Activated CD4-positive, alpha-beta T cell treated with anti-CD3 and anti-CD28 coated beads, Interleukin-2, amount 10 ng/mL, durations not matched to agents 24 days and 14 days (primary cell): ENCODE data around the gene ADARB2. TPM values are rescaled to one million over a fixed set of nuclear protein-coding genes. Genes with fewer than 3 reads are reported as not detected.

ENCODE experiments used
- DNase-seq: peaks from one replicate; pipeline ENCODE4 v3.0.0; 2022
- H3K27ac Mint-ChIP-seq: one replicate; pipeline ENCODE4 v1.8.0; 2022; ENCODE audit warnings: mild to moderate bottlenecking, mixed read lengths
- H3K27me3 Mint-ChIP-seq: one replicate; pipeline ENCODE4 v1.8.0; 2022; ENCODE audit warnings: mixed read lengths
- H3K36me3 Mint-ChIP-seq: one replicate; pipeline ENCODE4 v1.8.0; 2022; ENCODE audit warnings: low read depth, mild to moderate bottlenecking, mixed read lengths
- H3K4me1 Mint-ChIP-seq: one replicate; pipeline ENCODE4 v1.8.0; 2021; ENCODE audit warnings: mixed read lengths
- H3K4me3 Mint-ChIP-seq: one replicate; pipeline ENCODE4 v1.8.0; 2022; ENCODE audit warnings: mild to moderate bottlenecking, moderate library complexity, mixed read lengths
- H3K9me3 Mint-ChIP-seq: one replicate; pipeline ENCODE4 v1.8.0; 2021; ENCODE audit warnings: mixed read lengths
- intact Hi-C: fragments of 100-400 bp; cut with micrococcal nuclease; formaldehyde crosslinking; loops from one replicate; pipeline ENCODE4 v1.15.1; 2023
- total RNA-seq: library from RNA; stranded (reverse); gene quantifications from 2 replicates; pipeline ENCODE4 v1.2.3, GENCODE V29; 2022

The ADARB2 gene
- total RNA-seq, 1 donor from 2014 or later, result not detected

- Mint-ChIP-seq H3K4me3 (no peak overlapping the region), H3K4me1 (no peaks in the 10 kb centered on the region), H3K9me3 (no peaks in the 10 kb centered on the region), H3K36me3 (no peaks in the 10 kb centered on the region), H3K27ac (no peak overlapping the region), H3K27me3 (no peaks in the 10 kb centered on the region)
- DNase-seq, result no peak
- intact Hi-C loops, result no loop called here
These were observed 553.6 kb downstream of the ADARB2 start for GRCh38 chr10:1183701-1184100.

GRCh38 chr10:1183033-1183396 is 554.3 kb downstream of the ADARB2 start:
- Mint-ChIP-seq H3K4me3 (no peak overlapping the region), H3K27me3 (no peaks in the 10 kb centered on the region), H3K27ac (no peak overlapping the region), H3K4me1 (no peaks in the 10 kb centered on the region), H3K9me3 (no peaks in the 10 kb centered on the region), H3K36me3 (no peaks in the 10 kb centered on the region)
- intact Hi-C loops, result no loop called here
- no peak for DNase-seq

GRCh38 chr10:1182280-1183032 is 554.9 kb downstream of the ADARB2 start:
- no peaks in the 10 kb centered on the region for H3K9me3 Mint-ChIP-seq
- no peak overlapping the region for H3K27ac Mint-ChIP-seq
- H3K4me3 Mint-ChIP-seq, result no peak overlapping the region
- DNase-seq, result no peak
- H3K27me3 Mint-ChIP-seq, result no peaks in the 10 kb centered on the region
- intact Hi-C loops, result no loop called here
- no peaks in the 10 kb centered on the region for H3K36me3 Mint-ChIP-seq
- no peaks in the 10 kb centered on the region for H3K4me1 Mint-ChIP-seq

GRCh38 chr10:1180836-1181235 is 556.5 kb downstream of the ADARB2 start:
- Mint-ChIP-seq H3K27me3 (no peaks in the 10 kb centered on the region), H3K27ac (no peak overlapping the region), H3K4me1 (no peaks in the 10 kb centered on the region), H3K9me3 (no peaks in the 10 kb centered on the region), H3K4me3 (no peak overlapping the region), H3K36me3 (no peaks in the 10 kb centered on the region)
- intact Hi-C loops, result no loop called here
- no peak for DNase-seq

GRCh38 chr10:1180071-1180730 is 557.1 kb downstream of the ADARB2 start:
- intact Hi-C loops, result no loop called here
- no peak overlapping the region for H3K27ac Mint-ChIP-seq
- no peaks in the 10 kb centered on the region for H3K4me1 Mint-ChIP-seq
- H3K27me3 Mint-ChIP-seq, result no peaks in the 10 kb centered on the region
- H3K36me3 Mint-ChIP-seq, result no peaks in the 10 kb centered on the region
- no peaks in the 10 kb centered on the region for H3K9me3 Mint-ChIP-seq
- no peak for DNase-seq
- H3K4me3 Mint-ChIP-seq, result no peak overlapping the region

- no peaks in the 10 kb centered on the region for H3K36me3 Mint-ChIP-seq
- H3K27ac Mint-ChIP-seq, result no peak overlapping the region
- H3K27me3 Mint-ChIP-seq, result no peaks in the 10 kb centered on the region
- intact Hi-C loops, result no loop called here
- no peaks in the 10 kb centered on the region for H3K9me3 Mint-ChIP-seq
- H3K4me1 Mint-ChIP-seq, result no peaks in the 10 kb centered on the region
- DNase-seq, result no peak
- no peak overlapping the region for H3K4me3 Mint-ChIP-seq
These were observed 557.8 kb downstream of the ADARB2 start for GRCh38 chr10:1179346-1180070.

GRCh38 chr10:1178506-1178905 is 558.8 kb downstream of the ADARB2 start:
- H3K27ac Mint-ChIP-seq, result no peak overlapping the region
- DNase-seq, result no peak
- H3K4me1 Mint-ChIP-seq, result no peaks in the 10 kb centered on the region
- intact Hi-C loops, result no loop called here
- no peaks in the 10 kb centered on the region for H3K36me3 Mint-ChIP-seq
- H3K27me3 Mint-ChIP-seq, result no peaks in the 10 kb centered on the region
- H3K9me3 Mint-ChIP-seq, result no peaks in the 10 kb centered on the region
- H3K4me3 Mint-ChIP-seq, result no peak overlapping the region

GRCh38 chr10:1177936-1178335 is 559.4 kb downstream of the ADARB2 start:
- no peaks in the 10 kb centered on the region for H3K4me1 Mint-ChIP-seq
- H3K27ac Mint-ChIP-seq, result no peak overlapping the region
- no peaks in the 10 kb centered on the region for H3K36me3 Mint-ChIP-seq
- H3K27me3 Mint-ChIP-seq, result no peaks in the 10 kb centered on the region
- no peak overlapping the region for H3K4me3 Mint-ChIP-seq
- H3K9me3 Mint-ChIP-seq, result no peaks in the 10 kb centered on the region
- intact Hi-C loops, result no loop called here
- no peak for DNase-seq

- no peak overlapping the region for H3K4me3 Mint-ChIP-seq
- H3K27ac Mint-ChIP-seq, result no peak overlapping the region
- H3K9me3 Mint-ChIP-seq, result no peaks in the 10 kb centered on the region
- intact Hi-C loops, result no loop called here
- DNase-seq, result no peak
- no peaks in the 10 kb centered on the region for H3K27me3 Mint-ChIP-seq
- H3K4me1 Mint-ChIP-seq, result no peaks in the 10 kb centered on the region
- no peaks in the 10 kb centered on the region for H3K36me3 Mint-ChIP-seq
These were observed 561.3 kb downstream of the ADARB2 start for GRCh38 chr10:1175956-1176565.

- Mint-ChIP-seq H3K4me3 (no peak overlapping the region), H3K9me3 (no peaks in the 10 kb centered on the region), H3K27ac (no peak overlapping the region), H3K4me1 (no peaks in the 10 kb centered on the region), H3K36me3 (no peaks in the 10 kb centered on the region), H3K27me3 (no peaks in the 10 kb centered on the region)
- intact Hi-C loops, result no loop called here
- no peak for DNase-seq
These were observed 563.3 kb downstream of the ADARB2 start for GRCh38 chr10:1174022-1174421.

- Mint-ChIP-seq H3K27me3 (no peaks in the 10 kb centered on the region), H3K9me3 (no peaks in the 10 kb centered on the region), H3K4me3 (no peak overlapping the region), H3K36me3 (no peaks in the 10 kb centered on the region), H3K27ac (no peak overlapping the region), H3K4me1 (no peaks in the 10 kb centered on the region)
- intact Hi-C loops, result no loop called here
- no peak for DNase-seq
These were observed 564.2 kb downstream of the ADARB2 start for GRCh38 chr10:1173091-1173490.

GRCh38 chr10:1172256-1172984 is 564.9 kb downstream of the ADARB2 start:
- intact Hi-C loops, result no loop called here
- Mint-ChIP-seq H3K4me3 (no peak overlapping the region), H3K27ac (no peak overlapping the region), H3K9me3 (no peaks in the 10 kb centered on the region), H3K4me1 (no peaks in the 10 kb centered on the region), H3K27me3 (no peaks in the 10 kb centered on the region), H3K36me3 (no peaks in the 10 kb centered on the region)
- DNase-seq, result no peak

GRCh38 chr10:1171586-1171985 is 565.7 kb downstream of the ADARB2 start:
- Mint-ChIP-seq H3K36me3 (no peaks in the 10 kb centered on the region), H3K9me3 (no peaks in the 10 kb centered on the region), H3K4me1 (no peaks in the 10 kb centered on the region), H3K27me3 (no peaks in the 10 kb centered on the region), H3K4me3 (no peak overlapping the region), H3K27ac (no peak overlapping the region)
- intact Hi-C loops, result no loop called here
- DNase-seq, result no peak
